Spinal cord (tissue), 10 donors: ENCODE measurements around the gene HIC2. TPM values are rescaled to one million over a fixed set of nuclear protein-coding genes. Genes with fewer than 3 reads are reported as not detected.
"Not testable (repeated sequence)": the region's sequence is repeated elsewhere in the genome, so short reads cannot be mapped to it uniquely, and the experiment has no call there.

Source experiments
- DNase-seq, 6 donors: peaks; one replicate each; pipeline versions ENCODE4 v3.0.0 to v3.0.0-alpha.2; 2013 to 2015; ENCODE audit warnings: low spot score in 6 of 6, low read depth in 4 of 6
- H3K27ac ChIP-seq: one replicate; pipeline ENCODE4 v1.5.1; 2013; ENCODE audit warnings: low read depth, low read length, control low read depth
- H3K27me3 ChIP-seq: one replicate; pipeline ENCODE4 v1.6.1; 2013; ENCODE audit warnings: low read length; ENCODE audit not compliant: control insufficient read depth, insufficient read depth
- H3K36me3 ChIP-seq: one replicate; pipeline ENCODE4 v1.6.1; 2013; ENCODE audit warnings: low read length; ENCODE audit not compliant: control insufficient read depth, insufficient read depth
- H3K4me1 ChIP-seq: one replicate; pipeline ENCODE4 v1.6.1; 2013; ENCODE audit warnings: low read length; ENCODE audit not compliant: control insufficient read depth, insufficient read depth
- H3K4me3 ChIP-seq: one replicate; pipeline ENCODE4 v1.5.1; 2013; ENCODE audit warnings: low read depth, low read length, control low read depth
- H3K9me3 ChIP-seq: one replicate; pipeline ENCODE4 v1.6.1; 2013; ENCODE audit warnings: low read length; ENCODE audit not compliant: control insufficient read depth, insufficient read depth
- WGBS: methylation state at CpG from one replicate; pipeline ENCODE4 v1.1.5; 2013; ENCODE audit warnings: missing lambda C conversion rate; ENCODE audit not compliant: insufficient coverage; 5-methylcytosine and 5-hydroxymethylcytosine counted together
- long read RNA-seq, 4 donors: transcript quantifications; one replicate each; lab custom pipeline, GENCODE V29; 2026
- polyA plus RNA-seq, 2 donors: library from polyadenylated mRNA; unstranded; fragments of 120-200 nt; gene quantifications; one replicate each; pipeline ENCODE4 v1.2.1, GENCODE V29; 2013; ENCODE audit not compliant: insufficient read length in 2 of 2
- total RNA-seq, 2 donors: library from RNA; depleted of rRNA in 1 of 2; stranded (reverse); fragments of 120-200 nt in 1 of 2; fragments of >200 nt in 1 of 2; gene quantifications; one replicate each; pipeline versions ENCODE4 v1.2.3 to v1.2.4, GENCODE V29; 2013 to 2014
- donor health status: healthy.

The HIC2 gene, protein sequence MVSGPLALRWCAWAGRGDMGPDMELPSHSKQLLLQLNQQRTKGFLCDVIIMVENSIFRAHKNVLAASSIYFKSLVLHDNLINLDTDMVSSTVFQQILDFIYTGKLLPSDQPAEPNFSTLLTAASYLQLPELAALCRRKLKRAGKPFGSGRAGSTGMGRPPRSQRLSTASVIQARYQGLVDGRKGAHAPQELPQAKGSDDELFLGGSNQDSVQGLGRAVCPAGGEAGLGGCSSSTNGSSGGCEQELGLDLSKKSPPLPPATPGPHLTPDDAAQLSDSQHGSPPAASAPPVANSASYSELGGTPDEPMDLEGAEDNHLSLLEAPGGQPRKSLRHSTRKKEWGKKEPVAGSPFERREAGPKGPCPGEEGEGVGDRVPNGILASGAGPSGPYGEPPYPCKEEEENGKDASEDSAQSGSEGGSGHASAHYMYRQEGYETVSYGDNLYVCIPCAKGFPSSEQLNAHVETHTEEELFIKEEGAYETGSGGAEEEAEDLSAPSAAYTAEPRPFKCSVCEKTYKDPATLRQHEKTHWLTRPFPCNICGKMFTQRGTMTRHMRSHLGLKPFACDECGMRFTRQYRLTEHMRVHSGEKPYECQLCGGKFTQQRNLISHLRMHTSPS
- total RNA-seq (1 to 10 TPM; 3.6 to 5.7 TPM), polyA plus RNA-seq (1 to 10 TPM; 7.1 to 8.4 TPM)
- long read RNA-seq, donor 1 = 0 reads
- long read RNA-seq, donor 2, full-length matches to known transcripts = 3 of 3 reads
- long read RNA-seq, donor 2, partial matches to known transcripts = 0 of 3 reads
- long read RNA-seq, donor 2, other reads (novel, unspliced or antisense) = 0 of 3 reads
- long read RNA-seq, donor 3 = 0 reads
- long read RNA-seq, donor 4, full-length matches to known transcripts = 1 of 1 reads
- long read RNA-seq, donor 4, partial matches to known transcripts = 0 of 1 reads
- long read RNA-seq, donor 4, other reads (novel, unspliced or antisense) = 0 of 1 reads

DNA sequence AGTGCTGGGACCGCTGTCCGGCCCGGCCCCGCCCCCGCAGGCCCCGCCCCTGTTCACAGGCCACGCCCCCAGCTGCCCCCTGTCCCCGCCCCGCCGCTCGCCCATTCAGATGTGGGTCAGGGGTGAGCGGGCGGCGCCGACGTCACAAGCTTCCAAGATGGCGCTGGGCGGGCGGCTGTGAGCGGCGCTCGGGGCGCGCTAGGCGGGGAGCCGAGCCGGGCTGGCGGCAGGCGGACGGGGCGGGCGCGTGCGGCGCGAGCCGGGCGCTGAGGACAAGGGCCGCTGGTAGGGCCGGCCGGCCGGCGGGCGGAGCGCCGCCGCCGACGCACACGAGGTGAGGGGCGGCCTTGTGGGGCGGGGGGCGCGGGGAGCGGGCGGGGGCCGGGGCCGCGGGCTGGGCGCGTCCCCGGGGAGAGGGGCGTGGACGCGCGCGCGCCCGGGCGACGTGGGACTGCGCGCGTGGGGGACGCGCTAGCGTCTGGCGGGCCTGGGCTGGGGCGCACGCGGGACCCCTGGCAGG lies at the start of gene HIC2:
HIC2 (plus strand) TSS at position 145 of the 520 bp plus-strand sequence. CDS start 25,461 bp downstream, outside the sequence.
- H3K27me3 ChIP-seq, DNase-seq, H3K27ac ChIP-seq, H3K4me1 ChIP-seq, H3K36me3 ChIP-seq, H3K9me3 ChIP-seq, H3K4me3 ChIP-seq: not testable (repeated sequence)
- WGBS = no CpG with 5 or more reads among the region's 81 CpGs

DNA sequence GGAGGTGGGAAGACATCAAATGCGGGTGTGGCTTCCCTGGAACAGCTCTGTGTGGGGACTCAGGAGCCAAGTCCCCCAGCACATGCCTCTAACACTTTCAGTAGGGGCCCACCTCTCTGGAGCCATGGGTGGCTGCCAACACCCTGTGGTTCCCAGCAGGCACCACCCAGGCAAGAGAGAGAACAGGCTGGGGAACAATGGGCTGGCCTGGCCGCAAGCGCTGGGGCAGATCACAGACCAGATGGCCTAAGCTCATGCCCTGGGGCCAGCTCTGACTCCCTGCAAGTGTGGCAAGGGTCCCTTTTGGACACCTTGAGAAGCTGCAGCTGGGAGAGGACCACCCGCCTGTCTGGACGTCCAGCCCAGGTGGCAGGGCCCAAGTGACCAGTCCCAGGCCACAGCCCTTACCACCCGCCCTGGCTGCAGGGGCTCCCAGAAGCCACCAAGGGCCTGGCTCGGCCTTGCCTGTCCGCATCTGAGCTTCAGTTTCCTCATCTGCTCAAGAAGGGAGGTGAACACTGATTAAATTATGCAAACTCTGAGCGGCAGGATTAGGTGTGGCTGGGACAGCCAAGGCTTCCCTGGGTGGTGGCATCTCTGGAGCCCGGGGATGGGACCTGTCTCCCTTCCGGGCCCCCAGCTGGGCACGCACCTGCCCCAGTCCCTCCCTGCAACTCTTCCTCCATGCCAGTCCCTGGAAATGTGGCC lies 48.4 kb upstream of the HIC2 start:
- 96% methylated on average over 3 of the region's 12 CpGs for WGBS
- not testable (repeated sequence) for H3K4me3 ChIP-seq, H3K9me3 ChIP-seq, H3K27ac ChIP-seq, H3K27me3 ChIP-seq, DNase-seq, H3K4me1 ChIP-seq, H3K36me3 ChIP-seq

DNA sequence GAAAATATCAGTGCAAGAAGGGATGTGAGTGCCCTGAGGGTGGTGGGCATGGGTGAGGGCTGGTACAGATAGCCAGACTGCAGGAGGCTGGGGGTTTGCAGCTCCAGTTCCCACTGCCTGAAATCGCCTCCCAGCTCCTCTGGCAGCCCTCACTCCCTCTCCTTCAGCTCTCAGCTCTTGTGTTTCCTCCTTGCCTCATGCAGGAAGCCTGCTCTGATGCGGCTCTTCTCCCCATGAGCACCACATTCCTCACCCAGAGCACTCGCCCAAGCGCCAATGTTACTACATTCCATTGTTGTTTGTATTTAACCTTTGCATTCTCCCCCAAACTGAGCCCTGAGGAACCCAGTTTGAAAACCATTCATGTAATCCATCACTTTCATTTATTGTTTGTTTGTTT lies 41.3 kb upstream of the HIC2 start:
- H3K27ac ChIP-seq, H3K27me3 ChIP-seq, H3K36me3 ChIP-seq, H3K4me3 ChIP-seq, H3K9me3 ChIP-seq, DNase-seq, H3K4me1 ChIP-seq: not testable (repeated sequence)
- WGBS = no CpG with 5 or more reads among the region's 4 CpGs

DNA sequence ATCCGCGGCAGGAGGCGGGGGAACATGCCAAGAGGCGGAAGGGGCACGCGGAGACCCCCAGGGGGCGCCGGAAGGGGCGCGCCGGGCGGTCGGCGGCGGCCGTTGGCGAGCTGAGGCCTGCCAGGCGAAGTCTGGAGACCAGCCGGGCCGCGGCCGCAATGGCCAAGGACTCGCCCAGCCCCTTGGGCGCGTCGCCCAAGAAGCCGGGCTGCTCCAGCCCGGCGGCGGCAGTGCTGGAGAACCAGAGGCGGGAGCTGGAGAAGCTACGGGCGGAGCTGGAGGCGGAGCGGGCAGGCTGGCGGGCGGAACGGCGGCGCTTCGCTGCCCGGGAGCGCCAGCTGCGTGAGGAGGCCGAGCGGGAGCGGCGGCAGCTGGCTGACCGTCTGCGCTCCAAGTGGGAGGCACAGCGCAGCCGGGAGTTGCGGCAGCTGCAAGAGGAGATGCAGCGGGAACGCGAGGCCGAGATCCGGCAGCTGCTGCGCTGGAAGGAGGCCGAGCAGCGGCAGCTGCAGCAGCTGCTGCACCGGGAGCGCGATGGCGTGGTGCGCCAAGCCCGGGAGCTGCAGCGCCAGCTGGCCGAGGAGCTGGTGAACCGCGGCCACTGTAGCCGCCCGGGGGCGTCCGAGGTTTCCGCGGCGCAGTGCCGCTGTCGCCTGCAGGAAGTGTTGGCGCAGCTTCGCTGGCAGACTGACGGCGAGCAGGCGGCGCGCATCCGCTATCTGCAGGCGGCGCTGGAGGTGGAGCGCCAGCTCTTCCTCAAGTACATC lies 33.3 kb upstream of the HIC2 start, which contains the start of gene RIMBP3B:
RIMBP3B (plus strand) TSS at position 51 of the 767 bp plus-strand sequence; CDS start at position 159, 108 bp downstream.
- H3K27ac ChIP-seq, DNase-seq, H3K9me3 ChIP-seq, H3K4me3 ChIP-seq, H3K27me3 ChIP-seq, H3K4me1 ChIP-seq, H3K36me3 ChIP-seq: not testable (repeated sequence)
- no CpG with 5 or more reads among the region's 91 CpGs for WGBS

DNA sequence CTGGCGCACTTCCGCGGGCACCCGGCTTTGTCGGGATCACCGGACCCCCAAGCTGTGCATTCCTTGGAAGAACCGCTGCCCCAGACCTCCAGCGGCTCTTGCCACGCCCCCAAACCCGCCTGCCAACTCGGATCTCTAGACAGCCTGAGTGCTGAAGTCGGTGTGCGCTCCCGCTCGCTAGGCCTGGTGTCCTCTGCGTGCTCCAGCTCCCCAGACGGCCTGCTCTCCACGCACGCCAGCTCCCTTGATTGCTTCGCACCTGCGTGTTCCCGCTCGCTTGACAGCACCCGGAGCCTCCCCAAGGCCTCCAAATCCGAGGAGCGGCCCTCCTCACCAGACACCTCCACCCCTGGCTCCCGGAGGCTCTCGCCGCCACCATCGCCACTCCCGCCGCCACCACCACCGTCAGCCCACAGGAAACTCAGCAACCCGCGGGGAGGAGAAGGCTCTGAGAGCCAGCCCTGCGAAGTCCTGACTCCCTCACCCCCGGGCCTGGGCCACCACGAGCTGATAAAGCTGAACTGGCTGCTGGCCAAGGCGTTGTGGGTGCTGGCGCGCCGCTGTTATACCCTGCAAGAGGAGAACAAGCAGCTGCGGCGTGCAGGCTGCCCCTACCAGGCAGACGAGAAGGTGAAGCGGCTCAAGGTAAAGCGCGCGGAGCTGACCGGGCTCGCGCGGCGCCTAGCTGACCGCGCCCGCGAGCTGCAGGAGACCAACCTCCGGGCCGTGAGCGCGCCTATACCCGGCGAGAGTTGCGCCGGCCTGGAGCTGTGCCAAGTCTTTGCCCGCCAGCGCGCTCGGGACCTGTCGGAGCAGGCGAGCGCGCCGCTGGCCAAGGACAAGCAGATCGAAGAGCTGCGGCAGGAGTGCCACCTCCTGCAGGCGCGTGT lies 32.5 kb upstream of the HIC2 start:
- WGBS = no CpG with 5 or more reads among the region's 79 CpGs
- H3K27ac ChIP-seq, DNase-seq, H3K36me3 ChIP-seq, H3K4me3 ChIP-seq, H3K4me1 ChIP-seq, H3K27me3 ChIP-seq, H3K9me3 ChIP-seq: not testable (repeated sequence)

DNA sequence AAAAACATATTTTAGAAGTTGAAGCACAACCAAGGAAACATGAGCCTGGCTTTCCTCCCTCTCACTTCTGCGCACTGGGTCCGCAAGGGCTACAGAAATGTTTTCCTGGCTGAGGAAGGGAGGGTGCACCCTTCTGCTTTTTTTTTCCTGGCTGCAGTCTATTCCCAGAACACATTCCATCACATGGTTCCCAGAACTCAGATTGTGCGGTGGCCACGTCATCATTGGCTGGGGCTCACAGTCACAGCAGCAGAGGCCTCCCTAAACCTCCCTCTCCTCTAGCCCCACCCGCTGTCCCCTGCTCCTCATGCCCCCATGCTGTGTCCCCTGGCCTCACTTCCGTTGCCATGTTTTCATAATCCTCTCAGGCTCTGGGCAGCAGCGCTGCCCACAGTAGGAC lies 27.7 kb upstream of the HIC2 start:
- H3K4me3 ChIP-seq = not testable (repeated sequence)

DNA sequence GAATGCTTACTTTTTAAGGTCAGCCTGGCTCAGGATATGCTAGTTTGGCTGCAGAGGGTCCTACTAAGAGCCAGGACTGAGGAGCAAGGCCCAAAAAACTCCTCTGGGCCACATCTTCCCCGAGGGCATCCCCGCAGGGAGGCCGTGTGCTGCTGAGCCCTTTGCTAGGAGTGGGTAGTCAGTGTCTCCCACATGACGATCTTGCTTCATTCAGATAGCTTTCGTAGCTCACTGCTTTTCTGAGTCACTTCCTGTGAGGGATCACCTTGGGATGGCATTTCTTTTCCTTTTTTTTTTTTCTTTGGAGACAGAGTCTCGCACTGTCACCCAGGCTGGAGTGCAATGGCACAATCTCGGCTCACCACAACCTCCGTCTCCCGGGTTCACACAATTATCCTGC lies 27.2 kb upstream of the HIC2 start:
- not testable (repeated sequence) for H3K9me3 ChIP-seq, DNase-seq, H3K27ac ChIP-seq, H3K4me3 ChIP-seq, H3K36me3 ChIP-seq, H3K27me3 ChIP-seq, H3K4me1 ChIP-seq
- no CpG with 5 or more reads among the region's 9 CpGs for WGBS

More for the DNA sequence above, 27.7 kb upstream of the HIC2 start:
- not testable (repeated sequence) for H3K36me3 ChIP-seq, DNase-seq, H3K4me1 ChIP-seq, H3K27me3 ChIP-seq, H3K27ac ChIP-seq, H3K9me3 ChIP-seq
- WGBS = no CpG with 5 or more reads among the region's 7 CpGs

DNA sequence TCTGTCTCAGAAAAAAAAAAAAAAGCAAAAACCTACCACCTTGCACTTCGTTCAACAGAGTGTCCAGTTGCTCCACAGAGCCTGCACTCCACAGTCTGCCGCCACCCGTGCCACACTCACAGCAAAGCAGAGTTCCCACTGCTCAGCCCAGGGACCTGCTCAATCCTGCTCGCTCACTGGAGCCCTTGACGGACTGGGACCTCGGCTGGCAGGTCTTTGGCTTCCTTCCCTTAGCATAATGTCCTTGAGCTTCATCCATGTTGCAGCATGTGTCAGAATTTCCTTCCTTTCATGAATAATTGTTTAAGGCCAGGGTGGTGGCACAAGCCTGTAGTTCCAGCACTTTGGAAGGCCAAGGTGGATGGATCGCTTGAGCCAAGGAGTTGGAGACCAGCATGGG lies 22.6 kb upstream of the HIC2 start:
- H3K27me3 ChIP-seq, H3K9me3 ChIP-seq, H3K27ac ChIP-seq, H3K36me3 ChIP-seq, H3K4me1 ChIP-seq, DNase-seq, H3K4me3 ChIP-seq: not testable (repeated sequence)
- no CpG with 5 or more reads among the region's 7 CpGs for WGBS
